ENCODE results near the gene ZNF598. TPM values are rescaled to one million over a fixed set of nuclear protein-coding genes. Genes with fewer than 3 reads are reported as not detected.

The ZNF598 gene
- polyA plus RNA-seq, 1 of the 3 experiments (the other 2 are of a cell fraction): 47.8 TPM

GRCh38 chr16:1965396-1966001 lies 44.1 kb downstream of the ZNF598 start:
- H3K9ac ChIP-seq: peak overlapping the region; percentile 92
- TF ChIP-seq RFX5 (IDR thresholded peaks at IDR 0.05; ENCODE audit: low read length): no peak
- TF ChIP-seq CHD2 (IDR thresholded peaks at IDR 0.05; ENCODE audit: low read length, partially characterized antibody): peak; percentile 7
- no peak for TF ChIP-seq RAD21 (IDR thresholded peaks at IDR 0.05; ENCODE audit: low read length)
- H3K79me2 ChIP-seq (ENCODE audit: insufficient read depth): peaks cover 61% of the 10 kb centered on the region
- no peaks in the 10 kb centered on the region for H3K27me3 ChIP-seq (ENCODE audit: insufficient read depth)
- H3K36me3 ChIP-seq (replicated peaks in 1 of 2; ENCODE audit: control insufficient read depth in 1 of 2, insufficient read depth in 2 of 2, low read length in 1 of 2): peaks cover 19 to 24% of the 10 kb centered on the region in 2 experiments
- WGBS (ENCODE audit: low lambda C conversion rate): 15% methylated on average over 20 of the region's 24 CpGs
- peaks cover 37% of the 10 kb centered on the region for H4K20me1 ChIP-seq (ENCODE audit: insufficient read depth)
- H3F3A ChIP-seq (replicated peaks; ENCODE audit: insufficient read depth): peaks cover 33% of the 10 kb centered on the region
- H3K9me3 ChIP-seq: no peaks in the 10 kb centered on the region
- H3K4me2 ChIP-seq: peak overlapping the region; percentile 98
- no peak overlapping the region for H2AFZ ChIP-seq (ENCODE audit: low read depth)
- peaks cover 0 to 38% of the 10 kb centered on the region in 2 experiments; a peak in 1 of 4 replicates for H3K4me1 ChIP-seq (ENCODE audit: control insufficient read depth in 1 of 2, insufficient read depth in 2 of 2, low read depth in 1 of 2, low read length in 1 of 2)
- DNase-seq: no peak
- ChIA-PET CTCF (interaction anchor here (0.9 to 2.8 kb wide), 6 partner anchors 9 to 188 kb away, joined by 3 to 12 read pairs (median 4); no protein-coding TSS in a partner anchor), POLR2A (interaction anchor here (0.6 to 2.0 kb wide), 27 partner anchors 10 to 545 kb away, joined by 3 to 17 read pairs (median 5); partner anchors contain the start of genes GFER, MSRB1, NOXO1 and NUBP2)
- H3K4me3 ChIP-seq (ENCODE audit: low read depth in 2 of 2, low read length in 1 of 2): peak overlapping the region; percentile 86 to 98
- no peaks in the 10 kb centered on the region for H3K9me2 ChIP-seq
- peak overlapping the region; percentile 76 to 90; a peak in 3 of 4 replicates for H3K27ac ChIP-seq (ENCODE audit: low read depth in 2 of 2, low read length in 1 of 2)

- H3K4me3 ChIP-seq (ENCODE audit: low read depth in 2 of 2, low read length in 1 of 2): peak within 1 kb of the TSS; percentile 86 to 98
- H3K9ac ChIP-seq: peak within 1 kb of the TSS; percentile 92
- H3K9me2 ChIP-seq: no peaks in the 10 kb centered on the region
- no peaks in the 10 kb centered on the region for H3K9me3 ChIP-seq
- peak; percentile 100 for DNase-seq
- H3K36me3 ChIP-seq (replicated peaks in 1 of 2; ENCODE audit: control insufficient read depth in 1 of 2, insufficient read depth in 2 of 2, low read length in 1 of 2): peaks cover 19 to 24% of the 10 kb centered on the region in 2 experiments
- no peaks in the 10 kb centered on the region for H3K27me3 ChIP-seq (ENCODE audit: insufficient read depth)
- H2AFZ ChIP-seq (ENCODE audit: low read depth): no peak within 1 kb of the TSS; the same call in 1 of the 2 replicates
- peaks cover 68% of the 10 kb centered on the region for H3K79me2 ChIP-seq (ENCODE audit: insufficient read depth)
- H4K20me1 ChIP-seq (ENCODE audit: insufficient read depth): peaks cover 38% of the 10 kb centered on the region
- ChIA-PET POLR2A (interaction anchor here (0.6 to 2.0 kb wide), 36 partner anchors 10 to 544 kb away, joined by 3 to 17 read pairs (median 4); partner anchors contain the start of genes ECI1, FAHD1, GFER and HAGH), CTCF (interaction anchor here (0.6 to 2.8 kb wide), 7 partner anchors 10 to 176 kb away, joined by 3 to 12 read pairs (median 4); no protein-coding TSS in a partner anchor)
- H3K4me2 ChIP-seq: peak within 1 kb of the TSS; percentile 98
- peak within 1 kb of the TSS; percentile 76 to 90 for H3K27ac ChIP-seq (ENCODE audit: low read depth in 2 of 2, low read length in 1 of 2)
- WGBS (ENCODE audit: low lambda C conversion rate): under 1% methylated on average over 24 of the region's 97 CpGs
- H3F3A ChIP-seq (replicated peaks; ENCODE audit: insufficient read depth): peaks cover 36% of the 10 kb centered on the region
- H3K4me1 ChIP-seq (ENCODE audit: control insufficient read depth in 1 of 2, insufficient read depth in 2 of 2, low read depth in 1 of 2, low read length in 1 of 2): peaks cover 0 to 41% of the 10 kb centered on the region in 2 experiments; a peak in 1 of 4 replicates
- TF ChIP-seq RFX5 (IDR thresholded peaks at IDR 0.05; ENCODE audit: low read length): no peak
- TF ChIP-seq NRF1 (IDR thresholded peaks at IDR 0.05; ENCODE audit: low read depth, low read length): no peak
- no peak for TF ChIP-seq USF2 (IDR thresholded peaks at IDR 0.05; ENCODE audit: borderline replicate concordance, low read depth, low read length)
- no peak for TF ChIP-seq NFIC (IDR thresholded peaks at IDR 0.05; ENCODE audit: borderline replicate concordance)
- no peak for TF ChIP-seq JUND (IDR thresholded peaks at IDR 0.05)
- TF ChIP-seq, protein P1, sequence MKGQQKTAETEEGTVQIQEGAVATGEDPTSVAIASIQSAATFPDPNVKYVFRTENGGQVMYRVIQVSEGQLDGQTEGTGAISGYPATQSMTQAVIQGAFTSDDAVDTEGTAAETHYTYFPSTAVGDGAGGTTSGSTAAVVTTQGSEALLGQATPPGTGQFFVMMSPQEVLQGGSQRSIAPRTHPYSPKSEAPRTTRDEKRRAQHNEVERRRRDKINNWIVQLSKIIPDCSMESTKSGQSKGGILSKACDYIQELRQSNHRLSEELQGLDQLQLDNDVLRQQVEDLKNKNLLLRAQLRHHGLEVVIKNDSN (IDR thresholded peaks at IDR 0.05; ENCODE audit: borderline replicate concordance, low read depth): no peak
- TF ChIP-seq YY1 (IDR thresholded peaks at IDR 0.05; ENCODE audit: low read depth): peak; percentile 77
- TF ChIP-seq RAD21 (IDR thresholded peaks at IDR 0.05; ENCODE audit: low read length): no peak
- TF ChIP-seq POLR2AphosphoS5 (IDR thresholded peaks at IDR 0.05; ENCODE audit: low read depth, low read length): peak; percentile 100
- TF ChIP-seq GATA2 (CRISPR knock-in tag; IDR thresholded peaks at IDR 0.05): no peak
- TF ChIP-seq GABPA (IDR thresholded peaks at IDR 0.05; ENCODE audit: low read depth): peak; percentile 68
- TF ChIP-seq FOXJ3 (CRISPR knock-in tag; IDR thresholded peaks at IDR 0.05): no peak
- TF ChIP-seq EP300 (IDR thresholded peaks at IDR 0.05; ENCODE audit: borderline replicate concordance in 1 of 2, low read depth in 1 of 2, low read length in 1 of 2): peak; percentile 16 to 27; a peak in 1 of 4 replicates
- TF ChIP-seq, protein P2, sequence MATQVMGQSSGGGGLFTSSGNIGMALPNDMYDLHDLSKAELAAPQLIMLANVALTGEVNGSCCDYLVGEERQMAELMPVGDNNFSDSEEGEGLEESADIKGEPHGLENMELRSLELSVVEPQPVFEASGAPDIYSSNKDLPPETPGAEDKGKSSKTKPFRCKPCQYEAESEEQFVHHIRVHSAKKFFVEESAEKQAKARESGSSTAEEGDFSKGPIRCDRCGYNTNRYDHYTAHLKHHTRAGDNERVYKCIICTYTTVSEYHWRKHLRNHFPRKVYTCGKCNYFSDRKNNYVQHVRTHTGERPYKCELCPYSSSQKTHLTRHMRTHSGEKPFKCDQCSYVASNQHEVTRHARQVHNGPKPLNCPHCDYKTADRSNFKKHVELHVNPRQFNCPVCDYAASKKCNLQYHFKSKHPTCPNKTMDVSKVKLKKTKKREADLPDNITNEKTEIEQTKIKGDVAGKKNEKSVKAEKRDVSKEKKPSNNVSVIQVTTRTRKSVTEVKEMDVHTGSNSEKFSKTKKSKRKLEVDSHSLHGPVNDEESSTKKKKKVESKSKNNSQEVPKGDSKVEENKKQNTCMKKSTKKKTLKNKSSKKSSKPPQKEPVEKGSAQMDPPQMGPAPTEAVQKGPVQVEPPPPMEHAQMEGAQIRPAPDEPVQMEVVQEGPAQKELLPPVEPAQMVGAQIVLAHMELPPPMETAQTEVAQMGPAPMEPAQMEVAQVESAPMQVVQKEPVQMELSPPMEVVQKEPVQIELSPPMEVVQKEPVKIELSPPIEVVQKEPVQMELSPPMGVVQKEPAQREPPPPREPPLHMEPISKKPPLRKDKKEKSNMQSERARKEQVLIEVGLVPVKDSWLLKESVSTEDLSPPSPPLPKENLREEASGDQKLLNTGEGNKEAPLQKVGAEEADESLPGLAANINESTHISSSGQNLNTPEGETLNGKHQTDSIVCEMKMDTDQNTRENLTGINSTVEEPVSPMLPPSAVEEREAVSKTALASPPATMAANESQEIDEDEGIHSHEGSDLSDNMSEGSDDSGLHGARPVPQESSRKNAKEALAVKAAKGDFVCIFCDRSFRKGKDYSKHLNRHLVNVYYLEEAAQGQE (IDR thresholded peaks at IDR 0.05; ENCODE audit: low read depth, low read length): peak; percentile 79
- TF ChIP-seq MEF2A (IDR thresholded peaks at IDR 0.05; ENCODE audit: borderline replicate concordance, low read depth): no peak; the same call in 1 of the 2 replicates
Observed at GRCh38 chr16:1964506-1965395, 44.9 kb downstream of the ZNF598 start, which contains the start of gene RPS2. Gene RPS2, minus strand, starts transcription at chr16:1964826. Its CDS starts 201 bp downstream, at chr16:1964625.

Data from SK-N-SH (cell line).